Loucy (cell line): ENCODE measurements around the gene TUBA3D.
"Not testable (repeated sequence)": the region's sequence is repeated elsewhere in the genome, so short reads cannot be mapped to it uniquely, and the experiment has no call there.

Source experiments
- H2AFZ ChIP-seq: fragments of 200-600 bp; sonication (generic); 2 replicates; pipeline ENCODE4 v1.6.0; 2016; ENCODE audit warnings: antibody characterized with exemption, mild to moderate bottlenecking, low read length, moderate library complexity
- H3F3A ChIP-seq: fragments of 200-600 bp; 2 replicates; pipeline ENCODE4 v1.6.0; 2016; ENCODE audit warnings: antibody characterized with exemption, low read depth, mild to moderate bottlenecking
- H3K27me3 ChIP-seq: fragments of 200-600 bp; sonication (generic); 2 replicates; pipeline ENCODE4 v1.6.1; 2014; ENCODE audit warnings: low read length, mild to moderate bottlenecking; ENCODE audit not compliant: insufficient read depth, poor library complexity, severe bottlenecking
- H3K36me3 ChIP-seq: fragments of 200-600 bp; sonication (generic); 2 replicates; pipeline ENCODE4 v1.6.1; 2016; ENCODE audit warnings: low read length; ENCODE audit not compliant: insufficient read depth
- H3K4me1 ChIP-seq: fragments of 200-600 bp; sonication (generic); 2 replicates; pipeline ENCODE4 v1.5.1; 2014; ENCODE audit warnings: low read length, mild to moderate bottlenecking; ENCODE audit not compliant: insufficient read depth, poor library complexity, severe bottlenecking
- H3K4me2 ChIP-seq: fragments of 200-600 bp; sonication (generic); 2 replicates; pipeline ENCODE4 v1.6.0; 2014; ENCODE audit warnings: antibody characterized with exemption, low read length, low read depth, mild to moderate bottlenecking; ENCODE audit not compliant: poor library complexity, severe bottlenecking
- H3K4me3 ChIP-seq: fragments of 200-600 bp; sonication (generic); 2 replicates; pipeline ENCODE4 v1.5.1; 2014; ENCODE audit warnings: low read length, mild to moderate bottlenecking, mixed read lengths; ENCODE audit not compliant: poor library complexity, severe bottlenecking
- H3K79me2 ChIP-seq: fragments of 200-600 bp; sonication (generic); 2 replicates; pipeline ENCODE4 v1.6.1; 2014; ENCODE audit warnings: low read length; ENCODE audit not compliant: insufficient read depth
- H3K9ac ChIP-seq: fragments of 200-600 bp; sonication (generic); 2 replicates; pipeline ENCODE4 v1.6.0; 2014; ENCODE audit warnings: mild to moderate bottlenecking, low read depth, low read length, moderate library complexity; ENCODE audit not compliant: poor library complexity, severe bottlenecking
- H3K9me2 ChIP-seq: fragments of 200-600 bp; sonication (generic); replicated peaks from 2 replicates; pipeline ENCODE4 v1.6.1; 2016; ENCODE audit warnings: low read depth, low read length, mixed read lengths
- H3K9me3 ChIP-seq: fragments of 200-600 bp; sonication (generic); 2 replicates; pipeline ENCODE4 v1.6.1; 2014; ENCODE audit warnings: mild to moderate bottlenecking, antibody characterized with exemption, low read length, low read depth; ENCODE audit not compliant: insufficient read depth
- H4K20me1 ChIP-seq: fragments of 200-600 bp; sonication (generic); 2 replicates; pipeline ENCODE4 v1.6.0; 2014; ENCODE audit warnings: antibody characterized with exemption, low read length, mild to moderate bottlenecking; ENCODE audit not compliant: insufficient read depth, poor library complexity, severe bottlenecking

Gene TUBA3D

GRCh38 chr2:131471624-131472023 lies 4.3 kb upstream of the TUBA3D start:
- H3K36me3 ChIP-seq, H3F3A ChIP-seq, H3K9ac ChIP-seq, H3K9me2 ChIP-seq, H3K27me3 ChIP-seq, H3K4me1 ChIP-seq, H3K4me3 ChIP-seq, H3K4me2 ChIP-seq, H3K79me2 ChIP-seq, H4K20me1 ChIP-seq, H3K9me3 ChIP-seq, H2AFZ ChIP-seq: not testable (repeated sequence)

DNA sequence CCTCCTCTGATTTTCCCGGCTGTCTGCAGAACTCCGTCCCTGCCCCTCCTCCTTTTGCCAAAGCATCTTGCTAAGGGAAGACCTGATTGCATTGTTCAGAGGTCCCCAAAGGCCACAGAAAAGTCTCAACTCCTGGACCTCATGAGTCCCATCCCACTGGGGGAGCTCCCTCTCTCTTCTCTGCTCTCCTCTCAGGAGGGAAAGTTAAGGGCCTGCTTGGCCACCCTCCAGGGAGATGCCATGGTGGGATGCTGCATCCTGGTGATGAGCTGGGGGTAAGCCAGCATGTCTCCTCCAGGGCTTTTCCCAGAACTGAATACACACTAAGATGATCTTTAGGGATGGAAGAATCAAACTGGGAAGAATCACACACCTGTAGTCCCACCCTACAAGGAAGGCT lies 2.7 kb upstream of the TUBA3D start:
- H2AFZ ChIP-seq, H3K9me2 ChIP-seq, H3K79me2 ChIP-seq, H4K20me1 ChIP-seq, H3K4me3 ChIP-seq, H3F3A ChIP-seq, H3K9ac ChIP-seq, H3K9me3 ChIP-seq, H3K4me1 ChIP-seq, H3K27me3 ChIP-seq, H3K4me2 ChIP-seq, H3K36me3 ChIP-seq: not testable (repeated sequence)

GRCh38 chr2:131476363-131476762 lies 444 bp downstream of the TUBA3D start:
- not testable (repeated sequence) for H3F3A ChIP-seq, H3K9me2 ChIP-seq, H2AFZ ChIP-seq, H3K9ac ChIP-seq, H4K20me1 ChIP-seq, H3K36me3 ChIP-seq, H3K9me3 ChIP-seq, H3K27me3 ChIP-seq, H3K79me2 ChIP-seq, H3K4me3 ChIP-seq, H3K4me2 ChIP-seq, H3K4me1 ChIP-seq

- not testable (repeated sequence) for H4K20me1 ChIP-seq, H2AFZ ChIP-seq, H3F3A ChIP-seq, H3K4me1 ChIP-seq, H3K4me3 ChIP-seq, H3K79me2 ChIP-seq, H3K9me2 ChIP-seq, H3K36me3 ChIP-seq, H3K27me3 ChIP-seq, H3K9me3 ChIP-seq, H3K9ac ChIP-seq, H3K4me2 ChIP-seq
Measured at GRCh38 chr2:131477227-131477626, 1.3 kb downstream of the TUBA3D start.

DNA sequence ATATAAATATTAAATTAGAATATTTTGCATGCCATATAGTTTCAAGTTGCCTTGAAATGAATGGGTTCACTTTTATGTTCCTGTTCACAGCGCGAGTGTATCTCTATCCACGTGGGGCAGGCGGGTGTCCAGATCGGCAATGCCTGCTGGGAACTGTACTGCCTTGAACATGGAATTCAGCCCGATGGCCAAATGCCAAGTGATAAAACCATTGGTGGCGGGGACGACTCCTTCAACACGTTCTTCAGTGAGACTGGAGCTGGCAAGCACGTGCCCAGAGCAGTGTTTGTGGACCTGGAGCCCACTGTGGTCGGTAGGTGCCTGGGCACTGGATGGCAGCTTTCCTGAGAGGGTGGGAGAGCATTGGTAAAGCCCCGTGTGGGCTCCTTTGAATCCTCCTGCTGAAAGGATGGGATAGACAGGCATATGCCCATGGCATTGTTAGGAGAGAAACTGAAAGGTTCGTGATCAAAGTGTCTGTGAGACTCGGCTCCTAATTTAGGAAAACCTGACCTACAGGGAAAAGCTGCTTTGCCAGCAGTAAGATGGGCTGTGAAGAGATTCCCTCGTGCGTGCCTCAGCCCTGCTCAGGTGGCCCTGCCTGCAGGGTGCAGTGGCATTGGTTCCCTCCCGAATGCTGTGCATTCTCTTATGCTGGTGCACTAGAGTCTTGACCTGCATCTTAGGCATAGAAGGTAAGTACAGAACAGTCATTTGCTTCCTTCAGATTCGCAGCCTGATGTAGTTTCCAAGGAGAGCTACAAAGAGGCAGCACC lies 2.3 kb downstream of the TUBA3D start:
- not testable (repeated sequence) for H3K9me2 ChIP-seq, H3K4me1 ChIP-seq, H2AFZ ChIP-seq, H3K27me3 ChIP-seq, H3K79me2 ChIP-seq, H3K4me2 ChIP-seq, H3K9me3 ChIP-seq, H3F3A ChIP-seq, H3K36me3 ChIP-seq, H3K4me3 ChIP-seq, H4K20me1 ChIP-seq, H3K9ac ChIP-seq

- not testable (repeated sequence) for H3K4me2 ChIP-seq, H2AFZ ChIP-seq, H3F3A ChIP-seq, H3K36me3 ChIP-seq, H3K79me2 ChIP-seq, H3K9me2 ChIP-seq, H3K4me1 ChIP-seq, H3K9ac ChIP-seq, H3K9me3 ChIP-seq, H3K27me3 ChIP-seq, H3K4me3 ChIP-seq, H4K20me1 ChIP-seq
Measured at GRCh38 chr2:131478850-131479461, 3.0 kb downstream of the TUBA3D start.

DNA sequence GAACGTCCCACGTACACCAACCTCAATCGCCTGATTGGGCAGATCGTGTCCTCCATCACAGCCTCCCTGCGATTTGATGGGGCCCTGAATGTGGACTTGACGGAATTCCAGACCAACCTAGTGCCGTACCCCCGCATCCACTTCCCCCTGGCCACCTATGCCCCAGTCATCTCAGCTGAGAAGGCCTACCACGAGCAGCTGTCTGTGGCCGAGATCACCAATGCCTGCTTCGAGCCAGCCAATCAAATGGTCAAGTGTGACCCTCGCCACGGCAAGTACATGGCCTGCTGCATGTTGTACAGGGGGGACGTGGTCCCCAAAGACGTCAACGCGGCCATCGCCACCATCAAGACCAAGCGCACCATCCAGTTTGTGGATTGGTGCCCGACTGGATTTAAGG lies 4.4 kb downstream of the TUBA3D start:
- H2AFZ ChIP-seq, H4K20me1 ChIP-seq, H3K27me3 ChIP-seq, H3F3A ChIP-seq, H3K9ac ChIP-seq, H3K4me3 ChIP-seq, H3K4me2 ChIP-seq, H3K4me1 ChIP-seq, H3K9me2 ChIP-seq, H3K36me3 ChIP-seq, H3K79me2 ChIP-seq, H3K9me3 ChIP-seq: not testable (repeated sequence)
